ENCODE measurements around the gene FHAD1. TPM values are rescaled to one million over a fixed set of nuclear protein-coding genes. Genes with fewer than 3 reads are reported as not detected.

Gene FHAD1
- total RNA-seq, 1 donor from 2014 or later, result not detected

DNA sequence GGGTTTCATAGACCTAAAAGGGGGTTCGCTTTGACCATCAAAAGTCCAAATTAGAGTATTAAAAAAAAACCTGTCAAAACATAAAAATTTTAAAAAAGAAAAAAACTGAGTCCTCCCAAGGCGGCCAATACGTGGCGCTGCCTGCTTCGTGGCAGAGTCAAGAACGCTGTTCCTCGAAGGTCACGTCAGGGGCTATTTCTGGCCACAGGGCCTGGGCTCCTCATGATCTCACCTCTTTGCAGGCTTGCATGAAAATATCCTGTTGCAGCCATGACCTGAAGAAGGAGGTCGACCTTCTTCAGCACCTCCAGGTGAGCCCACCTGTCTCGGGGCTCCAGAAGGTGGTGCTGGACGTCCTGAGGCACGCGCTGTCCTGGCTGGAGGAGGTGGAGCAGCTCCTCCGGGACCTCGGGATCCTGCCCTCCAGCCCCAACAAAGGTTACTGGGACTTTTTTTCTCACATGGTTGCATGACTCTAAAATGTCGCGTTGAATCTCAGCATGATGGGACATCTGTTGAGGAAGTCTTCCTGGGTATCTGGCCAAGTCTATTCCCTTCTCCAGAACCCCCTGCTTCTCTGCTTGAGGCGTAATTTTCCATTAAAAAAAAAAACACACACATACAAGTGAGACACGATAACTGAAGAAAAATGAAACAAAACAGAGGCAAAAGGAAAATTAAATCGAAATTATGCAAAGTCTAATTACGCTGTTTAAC is 82.2 kb downstream of the FHAD1 start:
- TF ChIP-seq, protein P1, sequence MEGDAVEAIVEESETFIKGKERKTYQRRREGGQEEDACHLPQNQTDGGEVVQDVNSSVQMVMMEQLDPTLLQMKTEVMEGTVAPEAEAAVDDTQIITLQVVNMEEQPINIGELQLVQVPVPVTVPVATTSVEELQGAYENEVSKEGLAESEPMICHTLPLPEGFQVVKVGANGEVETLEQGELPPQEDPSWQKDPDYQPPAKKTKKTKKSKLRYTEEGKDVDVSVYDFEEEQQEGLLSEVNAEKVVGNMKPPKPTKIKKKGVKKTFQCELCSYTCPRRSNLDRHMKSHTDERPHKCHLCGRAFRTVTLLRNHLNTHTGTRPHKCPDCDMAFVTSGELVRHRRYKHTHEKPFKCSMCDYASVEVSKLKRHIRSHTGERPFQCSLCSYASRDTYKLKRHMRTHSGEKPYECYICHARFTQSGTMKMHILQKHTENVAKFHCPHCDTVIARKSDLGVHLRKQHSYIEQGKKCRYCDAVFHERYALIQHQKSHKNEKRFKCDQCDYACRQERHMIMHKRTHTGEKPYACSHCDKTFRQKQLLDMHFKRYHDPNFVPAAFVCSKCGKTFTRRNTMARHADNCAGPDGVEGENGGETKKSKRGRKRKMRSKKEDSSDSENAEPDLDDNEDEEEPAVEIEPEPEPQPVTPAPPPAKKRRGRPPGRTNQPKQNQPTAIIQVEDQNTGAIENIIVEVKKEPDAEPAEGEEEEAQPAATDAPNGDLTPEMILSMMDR (IDR thresholded peaks at IDR 0.05), result no peak
- TF ChIP-seq POLR2AphosphoS5 (IDR thresholded peaks at IDR 0.05; ENCODE audit: insufficient read depth in 1 of 2, low read depth in 1 of 2), result peak in 1 of 2 donors; percentile 1
- H3K4me3 ChIP-seq, result no peak overlapping the region
- DNase-seq (ENCODE audit: extremely low spot score in 2 of 2), result no peak
- intact Hi-C loops (cut with DNase I), result loop anchor here (10.0 kb wide), 1 partner anchor 1346 kb away; no protein-coding TSS in a partner anchor
- peak overlapping the region; percentile 61 for H3K27ac ChIP-seq
- no peaks in the 10 kb centered on the region for H3K27me3 ChIP-seq
- no peaks in the 10 kb centered on the region for H3K9me3 ChIP-seq
- H3K4me1 ChIP-seq, result peaks cover 37% of the 10 kb centered on the region
- H3K36me3 ChIP-seq, result no peaks in the 10 kb centered on the region

DNA sequence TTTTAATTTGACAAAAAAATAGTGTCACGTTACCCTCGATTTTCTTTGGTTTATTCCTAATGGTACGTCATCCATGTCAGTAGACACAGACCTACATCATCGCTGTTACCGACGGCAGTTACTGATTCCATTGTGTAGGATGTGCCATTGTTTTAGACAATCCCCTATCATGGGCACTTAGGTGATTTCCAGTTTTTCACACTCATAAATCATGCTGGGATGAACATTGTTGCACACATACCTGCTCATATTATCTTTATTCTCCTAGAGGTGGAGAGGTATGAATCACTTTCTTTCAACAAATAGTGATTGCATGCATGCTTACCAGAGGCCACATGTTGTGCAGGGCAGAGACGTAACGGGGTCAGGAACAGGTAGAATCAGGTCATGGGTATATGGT is 83.0 kb downstream of the FHAD1 start:
- Histone ChIP-seq H3K4me1 (peaks cover 34% of the 10 kb centered on the region), H3K27me3 (no peaks in the 10 kb centered on the region), H3K4me3 (no peak overlapping the region), H3K36me3 (no peaks in the 10 kb centered on the region), H3K27ac (no peak overlapping the region), H3K9me3 (no peaks in the 10 kb centered on the region)
- intact Hi-C loops (cut with DNase I), result no loop called here
- DNase-seq (ENCODE audit: extremely low spot score in 2 of 2), result no peak
- TF ChIP-seq, protein P1 (IDR thresholded peaks at IDR 0.05), result no peak
- TF ChIP-seq POLR2A (IDR thresholded peaks at IDR 0.05) (no peak), POLR2AphosphoS5 (IDR thresholded peaks at IDR 0.05; ENCODE audit: insufficient read depth in 1 of 2, low read depth in 1 of 2) (peak in 1 of 2 donors; percentile 66)

DNA sequence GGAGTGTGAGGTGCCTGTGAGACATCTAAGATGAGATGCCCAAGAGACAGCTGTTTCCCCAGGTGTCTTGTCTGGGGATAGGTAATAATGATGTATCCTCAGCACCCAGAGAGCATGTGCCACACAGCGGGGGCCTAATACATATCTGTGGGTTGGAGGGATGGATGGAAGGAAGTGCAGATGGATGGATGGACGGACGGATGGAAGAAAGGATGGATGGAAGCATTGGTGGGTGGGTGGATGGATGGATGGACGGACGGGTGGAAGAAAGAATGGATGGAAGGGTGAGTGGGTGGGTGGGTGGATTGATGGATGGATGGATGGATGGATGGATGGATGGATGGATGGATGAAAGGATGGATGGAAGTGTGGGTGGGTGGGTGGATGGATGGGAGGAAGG is 84.2 kb downstream of the FHAD1 start:
- no peak for TF ChIP-seq POLR2A (IDR thresholded peaks at IDR 0.05)
- no peak for TF ChIP-seq POLR2AphosphoS5 (IDR thresholded peaks at IDR 0.05; ENCODE audit: insufficient read depth in 1 of 2, low read depth in 1 of 2)
- TF ChIP-seq, protein P1 (IDR thresholded peaks at IDR 0.05), result no peak
- DNase-seq (ENCODE audit: extremely low spot score in 2 of 2), result no peak
- Histone ChIP-seq H3K36me3 (no peaks in the 10 kb centered on the region), H3K4me3 (no peak overlapping the region), H3K27ac (no peak overlapping the region), H3K4me1 (peaks cover 34% of the 10 kb centered on the region), H3K27me3 (no peaks in the 10 kb centered on the region), H3K9me3 (no peaks in the 10 kb centered on the region)
- intact Hi-C loops (cut with DNase I), result no loop called here

DNA sequence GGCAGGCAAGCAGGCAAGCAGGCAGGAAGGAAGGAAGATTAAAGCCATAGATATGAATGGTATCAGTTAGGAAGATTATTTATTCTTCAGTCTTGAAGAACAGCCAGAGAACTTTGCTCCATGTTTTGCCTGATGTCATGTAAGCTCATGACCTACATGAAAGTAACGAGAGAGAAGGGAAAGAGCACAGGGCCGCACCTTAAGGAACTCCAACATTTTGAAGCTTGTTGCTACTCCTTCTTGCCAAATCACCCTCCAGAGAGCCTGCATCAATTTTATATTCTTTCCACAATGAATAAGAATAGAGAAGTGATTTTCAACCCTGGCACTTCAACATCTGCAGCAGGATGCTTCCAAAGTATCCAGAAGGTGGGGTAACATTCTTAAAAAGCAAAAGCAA is 84.7 kb downstream of the FHAD1 start:
- H3K4me3 ChIP-seq, result no peak overlapping the region
- TF ChIP-seq POLR2A (IDR thresholded peaks at IDR 0.05) (no peak), POLR2AphosphoS5 (IDR thresholded peaks at IDR 0.05; ENCODE audit: insufficient read depth in 1 of 2, low read depth in 1 of 2) (no peak)
- TF ChIP-seq, protein P1 (IDR thresholded peaks at IDR 0.05), result no peak
- H3K9me3 ChIP-seq, result no peaks in the 10 kb centered on the region
- H3K36me3 ChIP-seq, result no peaks in the 10 kb centered on the region
- intact Hi-C loops (cut with DNase I), result no loop called here
- H3K27ac ChIP-seq, result no peak overlapping the region
- H3K27me3 ChIP-seq, result no peaks in the 10 kb centered on the region
- no peak for DNase-seq (ENCODE audit: extremely low spot score in 2 of 2)
- H3K4me1 ChIP-seq, result peaks cover 39% of the 10 kb centered on the region

DNA sequence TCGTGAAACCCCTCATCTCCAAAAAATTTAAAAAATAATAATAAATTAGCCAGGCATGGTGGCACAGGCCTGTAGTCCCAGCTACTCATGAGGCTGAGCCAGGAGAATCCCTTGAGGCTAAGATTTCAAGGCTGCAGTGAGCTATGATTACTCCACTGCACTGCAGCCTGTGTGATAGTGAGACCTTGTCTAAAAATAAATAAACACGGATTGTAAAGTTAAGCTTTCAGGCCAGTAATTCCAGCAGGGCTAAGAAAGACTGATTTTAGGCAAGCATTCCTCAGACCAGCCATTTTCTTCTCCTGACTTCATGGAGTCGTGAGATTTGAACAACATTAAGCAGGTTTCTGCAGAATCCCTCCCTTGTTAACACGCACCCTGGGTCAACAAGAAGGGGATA is 85.5 kb downstream of the FHAD1 start:
- no peak for DNase-seq (ENCODE audit: extremely low spot score in 2 of 2)
- Histone ChIP-seq H3K36me3 (no peaks in the 10 kb centered on the region), H3K4me3 (no peak overlapping the region), H3K9me3 (no peaks in the 10 kb centered on the region), H3K27me3 (no peaks in the 10 kb centered on the region), H3K27ac (no peak overlapping the region), H3K4me1 (peaks cover 44% of the 10 kb centered on the region)
- intact Hi-C loops (cut with DNase I), result no loop called here
- TF ChIP-seq POLR2A (IDR thresholded peaks at IDR 0.05) (no peak), POLR2AphosphoS5 (IDR thresholded peaks at IDR 0.05; ENCODE audit: insufficient read depth in 1 of 2, low read depth in 1 of 2) (no peak)
- TF ChIP-seq, protein P1 (IDR thresholded peaks at IDR 0.05), result no peak
